Dermis blood vessel endothelial cell (primary cell): ENCODE measurements around the gene MDN1. TPM values are rescaled to one million over a fixed set of nuclear protein-coding genes. Genes with fewer than 3 reads are reported as not detected.
"Not testable (repeated sequence)": the region's sequence is repeated elsewhere in the genome, so short reads cannot be mapped to it uniquely, and the experiment has no call there.

ENCODE experiments used
- DNase-seq: peaks from one replicate; pipeline ENCODE4 v3.0.0; 2010
- total RNA-seq: library from RNA; depleted of rRNA; stranded (reverse); fragments of >200 nt; gene quantifications from 2 replicates; pipeline ENCODE4 v1.2.3, GENCODE V29; 2014

MDN1 gene
- total RNA-seq = 28.2 and 35.8 TPM in 2 replicates

GRCh38 chr6:89819336-89820130, at the start of gene MDN1:
Gene MDN1 (minus strand): TSS chr6:89819794. CDS start chr6:89819607, 187 bp downstream.
- DNase-seq = peak; percentile 98

GRCh38 chr6:89866024-89866678, 46.6 kb upstream of the MDN1 start:
- no peak for DNase-seq

- no peak for DNase-seq
Observed at GRCh38 chr6:89862698-89863097, 43.1 kb upstream of the MDN1 start.

GRCh38 chr6:89862273-89862672, 42.7 kb upstream of the MDN1 start:
- DNase-seq = no peak

GRCh38 chr6:89859744-89860143, 40.1 kb upstream of the MDN1 start:
- DNase-seq = no peak

GRCh38 chr6:89858041-89858440, 38.4 kb upstream of the MDN1 start:
- DNase-seq = no peak

GRCh38 chr6:89853068-89853467, 33.5 kb upstream of the MDN1 start:
- no peak for DNase-seq

- DNase-seq = not testable (repeated sequence)
Observed at GRCh38 chr6:89847513-89847912, 27.9 kb upstream of the MDN1 start.

- DNase-seq = peak; percentile 47
Observed at GRCh38 chr6:89843070-89843469, 23.5 kb upstream of the MDN1 start.

- DNase-seq = no peak
Observed at GRCh38 chr6:89842228-89842627, 22.6 kb upstream of the MDN1 start.

GRCh38 chr6:89840538-89840937, 20.9 kb upstream of the MDN1 start:
- peak; percentile 78 for DNase-seq

- DNase-seq = no peak
Observed at GRCh38 chr6:89836639-89837222, 17.1 kb upstream of the MDN1 start.

- no peak for DNase-seq
Observed at GRCh38 chr6:89834884-89835792, 15.5 kb upstream of the MDN1 start.

GRCh38 chr6:89830170-89830809, 10.7 kb upstream of the MDN1 start:
- no peak for DNase-seq

GRCh38 chr6:89829472-89830169, 10.0 kb upstream of the MDN1 start, which contains the start of gene CASP8AP2:
Gene CASP8AP2 (plus strand): TSS chr6:89829880.
- DNase-seq = peak; percentile 99

GRCh38 chr6:89828988-89829471, 9.4 kb upstream of the MDN1 start:
- DNase-seq = no peak

GRCh38 chr6:89828475-89828987, 8.9 kb upstream of the MDN1 start:
- not testable (repeated sequence) for DNase-seq

GRCh38 chr6:89826029-89826528, 6.5 kb upstream of the MDN1 start:
- DNase-seq = no peak

GRCh38 chr6:89818977-89819335, 638 bp downstream of the MDN1 start:
- DNase-seq = peak; percentile 54

GRCh38 chr6:89817481-89817880, 2.1 kb downstream of the MDN1 start:
- DNase-seq = peak; percentile 44

- DNase-seq = not testable (repeated sequence)
Observed at GRCh38 chr6:89813422-89813821, 6.2 kb downstream of the MDN1 start.
